ENCODE results near the gene PPP1R13L. TPM values are rescaled to one million over a fixed set of nuclear protein-coding genes. Genes with fewer than 3 reads are reported as not detected.

Gene PPP1R13L
- polyA plus RNA-seq, 1 donor from 2014 or later: not detected

- no peak overlapping the region for H3K4me2 ChIP-seq (ENCODE audit: low read length)
- H3K9ac ChIP-seq (ENCODE audit: low read length): no peak overlapping the region
These were observed 39.6 kb upstream of the PPP1R13L start for GRCh38 chr19:45444318-45445041.

More at GRCh38 chr19:45444318-45445041, 39.6 kb upstream of the PPP1R13L start:
- TF ChIP-seq POLR2AphosphoS5 (IDR thresholded peaks at IDR 0.05) (no peak), EZH2 (IDR thresholded peaks at IDR 0.05; ENCODE audit: borderline replicate concordance, insufficient read depth, low read length, poor library complexity, severe bottlenecking) (no peak), REST (IDR thresholded peaks at IDR 0.05; ENCODE audit: borderline replicate concordance) (no peak), RAD21 (conservative IDR thresholded peaks at IDR 0.05) (no peak), TAF1 (IDR thresholded peaks at IDR 0.05; ENCODE audit: low read depth) (no peak), MXI1 (conservative IDR thresholded peaks at IDR 0.05; ENCODE audit: poor library complexity, severe bottlenecking) (no peak), CTCF (IDR thresholded peaks at IDR 0.05; ENCODE audit: poor library complexity, severe bottlenecking) (no peak), EP300 (conservative IDR thresholded peaks at IDR 0.05; ENCODE audit: poor library complexity, severe bottlenecking) (no peak), SMC3 (conservative IDR thresholded peaks at IDR 0.05; ENCODE audit: poor library complexity) (no peak)
- no peaks in the 10 kb centered on the region for H3K36me3 ChIP-seq (ENCODE audit: insufficient read depth, low read length)
- H3K79me2 ChIP-seq (replicated peaks; ENCODE audit: insufficient read depth, low read length): no peaks in the 10 kb centered on the region
- no peak overlapping the region for H3K4me3 ChIP-seq (ENCODE audit: low read length)
- H3F3A ChIP-seq (ENCODE audit: insufficient read depth, low read length, poor library complexity, severe bottlenecking): no peaks in the 10 kb centered on the region
- no peaks in the 10 kb centered on the region for H3K9me3 ChIP-seq (ENCODE audit: low read length)
- H3K9me2 ChIP-seq (ENCODE audit: insufficient read depth, low read length): no peaks in the 10 kb centered on the region
- no peak overlapping the region for H2AFZ ChIP-seq (ENCODE audit: low read depth, low read length)
- no peaks in the 10 kb centered on the region for H3K27me3 ChIP-seq (ENCODE audit: insufficient read depth, low read depth, low read length)
- H3K27ac ChIP-seq (ENCODE audit: low read length): no peak overlapping the region
- no peaks in the 10 kb centered on the region for H4K20me1 ChIP-seq (ENCODE audit: insufficient read depth)
